Astrocyte (in vitro differentiated cells and primary cell): ENCODE data around the gene RIMBP2. TPM values are rescaled to one million over a fixed set of nuclear protein-coding genes. Genes with fewer than 3 reads are reported as not detected.

Experiments
- DNase-seq: peaks from one replicate; pipeline ENCODE4 v3.0.0-alpha.2; 2010; ENCODE audit warnings: low read depth
- FAIRE-seq: peaks from 2 replicates; lab custom pipeline; 2011; peaks lifted over from hg19 to GRCh38; lab: Jason Lieb, UNC
- H2AFZ ChIP-seq: 2 replicates; pipeline ENCODE4 v1.6.0; 2012; ENCODE audit warnings: low read depth, low read length, inconsistent platforms
- H3K27ac ChIP-seq: 2 replicates; pipeline ENCODE4 v1.5.1; 2011; ENCODE audit warnings: low read depth, low read length, inconsistent platforms
- H3K27me3 ChIP-seq: 2 replicates; pipeline ENCODE4 v1.6.0; 2011; ENCODE audit warnings: low read length, inconsistent platforms; ENCODE audit not compliant: insufficient read depth
- H3K36me3 ChIP-seq: 2 replicates; pipeline ENCODE4 v1.5.1; 2011; ENCODE audit warnings: low read length, inconsistent platforms; ENCODE audit not compliant: insufficient read depth
- H3K4me1 ChIP-seq: 2 replicates; pipeline ENCODE4 v1.5.1; 2011; ENCODE audit warnings: low read length, inconsistent platforms; ENCODE audit not compliant: insufficient read depth
- H3K4me2 ChIP-seq: 2 replicates; pipeline ENCODE4 v1.6.0; 2012; ENCODE audit warnings: low read length, inconsistent platforms
- H3K4me3 ChIP-seq: 2 replicates; pipeline ENCODE4 v1.5.1; 2011; ENCODE audit warnings: low read depth, mild to moderate bottlenecking, low read length, inconsistent platforms; ENCODE audit not compliant: insufficient read depth
- H3K79me2 ChIP-seq: 2 replicates; pipeline ENCODE4 v1.6.0; 2012; ENCODE audit warnings: mild to moderate bottlenecking, low read length, inconsistent platforms; ENCODE audit not compliant: insufficient read depth
- H3K9ac ChIP-seq: 2 replicates; pipeline ENCODE4 v1.6.0; 2012; ENCODE audit warnings: mild to moderate bottlenecking, low read length, inconsistent platforms
- H3K9me3 ChIP-seq: 2 replicates; pipeline ENCODE4 v1.5.1; 2012; ENCODE audit warnings: low read depth, mild to moderate bottlenecking, low read length, inconsistent platforms; ENCODE audit not compliant: insufficient read depth
- H4K20me1 ChIP-seq: 2 replicates; pipeline ENCODE4 v1.6.0; 2012; ENCODE audit warnings: low read length, inconsistent platforms; ENCODE audit not compliant: insufficient read depth
- H3K27ac Mint-ChIP-seq: one replicate; pipeline ENCODE4 v1.8.0; 2021; ENCODE audit warnings: mild to moderate bottlenecking, mixed read lengths; ENCODE audit not compliant: unreplicated experiment
- H3K27me3 Mint-ChIP-seq: one replicate; pipeline ENCODE4 v1.8.0; 2021; ENCODE audit warnings: low read depth, mixed read lengths; ENCODE audit not compliant: unreplicated experiment
- H3K36me3 Mint-ChIP-seq: one replicate; pipeline ENCODE4 v1.8.0; 2021; ENCODE audit warnings: low read depth, mixed read lengths; ENCODE audit not compliant: unreplicated experiment
- H3K4me1 Mint-ChIP-seq: one replicate; pipeline ENCODE4 v1.8.0; 2021; ENCODE audit warnings: low read depth, mixed read lengths; ENCODE audit not compliant: unreplicated experiment
- H3K4me3 Mint-ChIP-seq: one replicate; pipeline ENCODE4 v1.8.0; 2021; ENCODE audit warnings: mild to moderate bottlenecking, moderate library complexity, mixed read lengths; ENCODE audit not compliant: unreplicated experiment
- H3K9me3 Mint-ChIP-seq: one replicate; pipeline ENCODE4 v1.8.0; 2021; ENCODE audit warnings: mild to moderate bottlenecking, mixed read lengths; ENCODE audit not compliant: unreplicated experiment
- EZH2 ChIP-seq: IDR thresholded peaks from 2 replicates; pipeline ENCODE4 v1.6.1; 2012; ENCODE audit warnings: mild to moderate bottlenecking, low read length, inconsistent platforms; ENCODE audit not compliant: insufficient read depth
- total RNA-seq: library from RNA; stranded (reverse); gene quantifications from 2 replicates; pipeline ENCODE4 v1.2.1, GENCODE V29; 2021
- TF ChIP-seq, protein P1 (sequence below): IDR thresholded peaks from 2 replicates; pipeline ENCODE4 v1.5.1; 2011; ENCODE audit warnings: low read depth, mild to moderate bottlenecking, inconsistent platforms, low read length, moderate library complexity; ENCODE audit not compliant: insufficient read depth

Gene RIMBP2
- total RNA-seq, 1 donor from 2014 or later: 2.2 TPM

DNA sequence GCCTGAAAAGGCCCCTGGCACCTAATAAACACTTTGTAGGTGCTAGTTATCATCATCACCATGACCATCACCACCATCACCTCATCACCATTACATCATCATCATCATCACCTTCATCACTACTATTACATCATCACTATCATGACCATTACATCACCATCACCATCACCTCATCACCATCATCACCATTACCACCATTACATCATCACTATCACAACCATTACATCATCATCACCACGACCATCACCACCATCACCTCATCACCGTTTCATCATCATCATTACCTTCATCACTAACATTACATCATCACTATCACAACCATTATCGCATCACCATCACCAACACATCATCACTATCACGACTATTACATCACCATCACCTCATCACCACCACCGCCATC lies 132.8 kb downstream of the RIMBP2 start:
- no peaks in the 10 kb centered on the region for H3K27me3 ChIP-seq
- H3K9me3 ChIP-seq: peaks cover 13% of the 10 kb centered on the region
- FAIRE-seq (no peak), DNase-seq (no peak)
- Mint-ChIP-seq H3K4me3 (no peak overlapping the region), H3K27ac (no peak overlapping the region), H3K4me1 (no peaks in the 10 kb centered on the region), H3K27me3 (no peaks in the 10 kb centered on the region), H3K36me3 (peaks cover 2% of the 10 kb centered on the region), H3K9me3 (peaks cover 13% of the 10 kb centered on the region)
- no peak overlapping the region for H3K4me2 ChIP-seq
- H3K27ac ChIP-seq: no peak overlapping the region
- H3K4me1 ChIP-seq: no peaks in the 10 kb centered on the region
- H4K20me1 ChIP-seq: no peaks in the 10 kb centered on the region
- TF ChIP-seq, protein P1, sequence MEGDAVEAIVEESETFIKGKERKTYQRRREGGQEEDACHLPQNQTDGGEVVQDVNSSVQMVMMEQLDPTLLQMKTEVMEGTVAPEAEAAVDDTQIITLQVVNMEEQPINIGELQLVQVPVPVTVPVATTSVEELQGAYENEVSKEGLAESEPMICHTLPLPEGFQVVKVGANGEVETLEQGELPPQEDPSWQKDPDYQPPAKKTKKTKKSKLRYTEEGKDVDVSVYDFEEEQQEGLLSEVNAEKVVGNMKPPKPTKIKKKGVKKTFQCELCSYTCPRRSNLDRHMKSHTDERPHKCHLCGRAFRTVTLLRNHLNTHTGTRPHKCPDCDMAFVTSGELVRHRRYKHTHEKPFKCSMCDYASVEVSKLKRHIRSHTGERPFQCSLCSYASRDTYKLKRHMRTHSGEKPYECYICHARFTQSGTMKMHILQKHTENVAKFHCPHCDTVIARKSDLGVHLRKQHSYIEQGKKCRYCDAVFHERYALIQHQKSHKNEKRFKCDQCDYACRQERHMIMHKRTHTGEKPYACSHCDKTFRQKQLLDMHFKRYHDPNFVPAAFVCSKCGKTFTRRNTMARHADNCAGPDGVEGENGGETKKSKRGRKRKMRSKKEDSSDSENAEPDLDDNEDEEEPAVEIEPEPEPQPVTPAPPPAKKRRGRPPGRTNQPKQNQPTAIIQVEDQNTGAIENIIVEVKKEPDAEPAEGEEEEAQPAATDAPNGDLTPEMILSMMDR: no peak
- no peak for TF ChIP-seq EZH2
- no peaks in the 10 kb centered on the region for H3K36me3 ChIP-seq
- H3K9ac ChIP-seq: no peak overlapping the region
- no peaks in the 10 kb centered on the region for H3K79me2 ChIP-seq
- no peak overlapping the region for H2AFZ ChIP-seq
- H3K4me3 ChIP-seq: no peak overlapping the region

- no peak overlapping the region for H2AFZ ChIP-seq
- Mint-ChIP-seq H3K4me3 (no peak overlapping the region), H3K36me3 (peaks cover 2% of the 10 kb centered on the region), H3K9me3 (peaks cover 13% of the 10 kb centered on the region), H3K27me3 (no peaks in the 10 kb centered on the region), H3K4me1 (no peaks in the 10 kb centered on the region), H3K27ac (no peak overlapping the region)
- DNase-seq: no peak
- H3K27me3 ChIP-seq: no peaks in the 10 kb centered on the region
- peaks cover 13% of the 10 kb centered on the region for H3K9me3 ChIP-seq
- FAIRE-seq: no peak
- no peaks in the 10 kb centered on the region for H3K4me1 ChIP-seq
- H3K27ac ChIP-seq: no peak overlapping the region
- H3K4me3 ChIP-seq: no peak overlapping the region
- H3K36me3 ChIP-seq: no peaks in the 10 kb centered on the region
- no peak overlapping the region for H3K4me2 ChIP-seq
- H4K20me1 ChIP-seq: no peaks in the 10 kb centered on the region
- H3K79me2 ChIP-seq: no peaks in the 10 kb centered on the region
- H3K9ac ChIP-seq: no peak overlapping the region
- TF ChIP-seq EZH2: no peak
- TF ChIP-seq, protein P1: no peak
These were observed 133.8 kb downstream of the RIMBP2 start for GRCh38 chr12:130582286-130582685.

GRCh38 chr12:130581782-130582181 lies 134.3 kb downstream of the RIMBP2 start:
- H3K27ac ChIP-seq: no peak overlapping the region
- H3K79me2 ChIP-seq: no peaks in the 10 kb centered on the region
- TF ChIP-seq, protein P1: no peak
- no peak for TF ChIP-seq EZH2
- peaks cover 13% of the 10 kb centered on the region for H3K9me3 ChIP-seq
- no peaks in the 10 kb centered on the region for H3K27me3 ChIP-seq
- no peak overlapping the region for H3K4me3 ChIP-seq
- H3K36me3 ChIP-seq: no peaks in the 10 kb centered on the region
- no peak overlapping the region for H2AFZ ChIP-seq
- no peak overlapping the region for H3K9ac ChIP-seq
- H3K4me2 ChIP-seq: no peak overlapping the region
- H3K27ac Mint-ChIP-seq: no peak overlapping the region
- no peaks in the 10 kb centered on the region for H3K4me1 ChIP-seq
- H3K36me3 Mint-ChIP-seq: peaks cover 2% of the 10 kb centered on the region
- H3K4me3 Mint-ChIP-seq: no peak overlapping the region
- H3K9me3 Mint-ChIP-seq: peaks cover 14% of the 10 kb centered on the region
- H3K4me1 Mint-ChIP-seq: no peaks in the 10 kb centered on the region
- FAIRE-seq (no peak), DNase-seq (no peak)
- H3K27me3 Mint-ChIP-seq: no peaks in the 10 kb centered on the region
- H4K20me1 ChIP-seq: no peaks in the 10 kb centered on the region
